HepG2 (cell line): ENCODE results near the gene RNU6-1. TPM values are rescaled to one million over a fixed set of nuclear protein-coding genes. Genes with fewer than 3 reads are reported as not detected.

Experiments
- DNMT1 ChIP-seq: sonication (generic); formaldehyde crosslinking; IDR thresholded peaks from 2 replicates; pipeline ENCODE4 v1.5.1; 2020; ENCODE audit warnings: mild to moderate bottlenecking, missing genetic modification reagents
- ELF1 ChIP-seq: sonication (generic); formaldehyde crosslinking; IDR thresholded peaks from 2 replicates; pipeline ENCODE4 v1.4.0; 2020; ENCODE audit warnings: missing genetic modification reagents
- ETV5 ChIP-seq: IDR thresholded peaks from 2 replicates; pipeline ENCODE4 v1.6.1; 2018; ENCODE audit warnings: missing biosample characterization, missing genetic modification reagents, inconsistent platforms, borderline replicate concordance
- KAT8 ChIP-seq: IDR thresholded peaks from 2 replicates; pipeline ENCODE4 v1.6.1; 2016; ENCODE audit warnings: missing genetic modification reagents, missing compliant biosample characterization
- MTA1 ChIP-seq: sonication (generic); formaldehyde crosslinking; IDR thresholded peaks from 2 replicates; pipeline ENCODE4 v1.4.0; 2020; ENCODE audit warnings: missing genetic modification reagents, mild to moderate bottlenecking, borderline replicate concordance
- NCOA1 ChIP-seq: sonication (generic); formaldehyde crosslinking; IDR thresholded peaks from 2 replicates; pipeline ENCODE4 v1.9.0; 2021; ENCODE audit warnings: missing genetic modification reagents
- POLR2AphosphoS2 ChIP-seq: IDR thresholded peaks from 2 replicates; pipeline ENCODE4 v1.6.1; 2011; ENCODE audit warnings: low read depth, low read length, improper control_type of control experiment
- RXRB ChIP-seq: IDR thresholded peaks from 2 replicates; pipeline ENCODE4 v1.6.1; 2016; ENCODE audit warnings: borderline replicate concordance, missing genetic modification reagents, missing compliant biosample characterization
- SKI ChIP-seq: fragments of 450-650 bp; IDR thresholded peaks from one replicate; pipeline ENCODE4 v1.6.1; 2018; ENCODE audit warnings: mild to moderate bottlenecking; ENCODE audit not compliant: partially characterized antibody
- TRIM24 ChIP-seq: sonication (generic); formaldehyde crosslinking; IDR thresholded peaks from 2 replicates; pipeline ENCODE4 v1.8.0; 2022; ENCODE audit warnings: mild to moderate bottlenecking, missing genetic modification reagents
- TSC22D2 ChIP-seq: sonication (generic); formaldehyde crosslinking; IDR thresholded peaks from 2 replicates; pipeline ENCODE4 v1.5.1; 2020; ENCODE audit warnings: missing genetic modification reagents, mild to moderate bottlenecking, borderline replicate concordance
- ZC3H4 ChIP-seq: sonication (generic); formaldehyde crosslinking; IDR thresholded peaks from 2 replicates; pipeline ENCODE4 v1.4.0; 2020; ENCODE audit warnings: missing genetic modification reagents, borderline replicate concordance
- ZFX ChIP-seq: sonication (generic); formaldehyde crosslinking; IDR thresholded peaks from 2 replicates; pipeline ENCODE4 v1.4.0; 2020; ENCODE audit warnings: mild to moderate bottlenecking, low read depth, missing genetic modification reagents, moderate library complexity
- ZNF225 ChIP-seq: sonication (generic); formaldehyde crosslinking; IDR thresholded peaks from 2 replicates; pipeline ENCODE4 v1.4.0; 2020; ENCODE audit warnings: mild to moderate bottlenecking, missing genetic modification reagents
- ZNF761 ChIP-seq: sonication (generic); formaldehyde crosslinking; conservative IDR thresholded peaks from 2 replicates; pipeline ENCODE4 v1.4.0; 2020; ENCODE audit warnings: mild to moderate bottlenecking, missing genetic modification reagents
- ZNF780A ChIP-seq: sonication (generic); formaldehyde crosslinking; IDR thresholded peaks from 2 replicates; pipeline ENCODE4 v1.8.0; 2022; ENCODE audit warnings: mild to moderate bottlenecking, missing genetic modification reagents, moderate library complexity
- ZSCAN9 ChIP-seq: IDR thresholded peaks from 2 replicates; pipeline ENCODE4 v1.6.1; 2016; ENCODE audit warnings: borderline replicate concordance
- polyA plus RNA-seq, 8 experiments: library from polyadenylated mRNA; depleted of rRNA in 3 of 8; stranded (reverse) in 7 of 8; unstranded in 1 of 8; fragments of >200 nt; fragmentation: Illumina TruSeq in 4 of 8; extraction: Trizol in 4 of 8; gene quantifications; 2 replicates each; pipeline versions ENCODE4 v1.2.1 to v1.2.3, GENCODE V29; 2011 to 2016; ENCODE audit warnings: low read depth in 4 of 8, missing spikeins in 1 of 8, mixed read lengths in 1 of 8; ENCODE audit not compliant: insufficient read depth in 1 of 8
- total RNA-seq, 5 experiments: library from RNA; depleted of rRNA; stranded (reverse); fragments of >200 nt; fragmentation: Illumina TruSeq; extraction: Trizol; gene quantifications; 2 replicates each; pipeline ENCODE4 v1.2.3, GENCODE V29; 2016; ENCODE audit warnings: low read depth in 1 of 5
- TF ChIP-seq, protein P1 (sequence below): sonication (generic); formaldehyde crosslinking; IDR thresholded peaks from 2 replicates; pipeline ENCODE4 v1.9.0; 2021; ENCODE audit warnings: missing genetic modification reagents, mild to moderate bottlenecking, borderline replicate concordance
- TF ChIP-seq, protein P2 (sequence below): IDR thresholded peaks from 2 replicates; pipeline ENCODE4 v1.6.1; 2018; ENCODE audit warnings: missing genetic modification reagents, mild to moderate bottlenecking, missing compliant biosample characterization
- TF ChIP-seq, protein P3 (sequence below): conservative IDR thresholded peaks from 2 replicates; pipeline ENCODE4 v1.6.1; 2018; ENCODE audit warnings: missing genetic modification reagents
- TF ChIP-seq, protein P4 (sequence below): IDR thresholded peaks from 2 replicates; pipeline ENCODE4 v1.6.1; 2016; ENCODE audit warnings: mild to moderate bottlenecking
- TF ChIP-seq, protein P5 (sequence below): sonication (generic); formaldehyde crosslinking; IDR thresholded peaks from 2 replicates; pipeline ENCODE4 v1.5.0; 2020; ENCODE audit warnings: mild to moderate bottlenecking, missing genetic modification reagents

The RNU6-1 gene
- total and polyA plus RNA-seq, 2 of the 13 experiments (the other 11 are each of a cell fraction or from before 2014, with no cell fraction given), result under 0.01 TPM; not detected in 1

DNA sequence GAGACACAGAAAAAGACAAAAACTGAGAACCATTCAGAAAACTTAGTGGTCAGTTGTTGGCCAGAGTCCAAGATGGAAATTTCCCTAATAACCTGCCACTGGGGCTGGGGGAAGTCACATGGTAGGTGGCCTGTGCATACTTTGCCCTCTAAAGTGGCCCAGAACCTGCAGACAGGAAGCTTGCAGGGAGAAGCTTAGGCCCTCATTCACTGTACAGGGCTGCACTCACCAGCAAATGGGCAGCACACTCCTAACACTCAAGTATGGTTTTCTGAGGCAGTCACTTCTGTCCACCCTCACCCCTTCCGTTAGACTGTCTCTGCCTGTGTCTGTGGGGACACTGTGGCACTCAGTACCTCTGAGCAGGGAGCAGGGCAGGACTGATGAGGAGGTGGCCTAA, 14.5 kb upstream of the RNU6-1 start (continued):
- TF ChIP-seq, protein P1, sequence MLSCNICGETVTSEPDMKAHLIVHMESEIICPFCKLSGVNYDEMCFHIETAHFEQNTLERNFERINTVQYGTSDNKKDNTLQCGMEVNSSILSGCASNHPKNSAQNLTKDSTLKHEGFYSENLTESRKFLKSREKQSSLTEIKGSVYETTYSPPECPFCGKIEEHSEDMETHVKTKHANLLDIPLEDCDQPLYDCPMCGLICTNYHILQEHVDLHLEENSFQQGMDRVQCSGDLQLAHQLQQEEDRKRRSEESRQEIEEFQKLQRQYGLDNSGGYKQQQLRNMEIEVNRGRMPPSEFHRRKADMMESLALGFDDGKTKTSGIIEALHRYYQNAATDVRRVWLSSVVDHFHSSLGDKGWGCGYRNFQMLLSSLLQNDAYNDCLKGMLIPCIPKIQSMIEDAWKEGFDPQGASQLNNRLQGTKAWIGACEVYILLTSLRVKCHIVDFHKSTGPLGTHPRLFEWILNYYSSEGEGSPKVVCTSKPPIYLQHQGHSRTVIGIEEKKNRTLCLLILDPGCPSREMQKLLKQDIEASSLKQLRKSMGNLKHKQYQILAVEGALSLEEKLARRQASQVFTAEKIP (CRISPR knock-in tag), result no peak
- TF ChIP-seq, protein P2, sequence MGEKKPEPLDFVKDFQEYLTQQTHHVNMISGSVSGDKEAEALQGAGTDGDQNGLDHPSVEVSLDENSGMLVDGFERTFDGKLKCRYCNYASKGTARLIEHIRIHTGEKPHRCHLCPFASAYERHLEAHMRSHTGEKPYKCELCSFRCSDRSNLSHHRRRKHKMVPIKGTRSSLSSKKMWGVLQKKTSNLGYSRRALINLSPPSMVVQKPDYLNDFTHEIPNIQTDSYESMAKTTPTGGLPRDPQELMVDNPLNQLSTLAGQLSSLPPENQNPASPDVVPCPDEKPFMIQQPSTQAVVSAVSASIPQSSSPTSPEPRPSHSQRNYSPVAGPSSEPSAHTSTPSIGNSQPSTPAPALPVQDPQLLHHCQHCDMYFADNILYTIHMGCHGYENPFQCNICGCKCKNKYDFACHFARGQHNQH (CRISPR knock-in tag), result peak; percentile 39; the same call in 1 of the 2 replicates
- TF ChIP-seq, protein P3, sequence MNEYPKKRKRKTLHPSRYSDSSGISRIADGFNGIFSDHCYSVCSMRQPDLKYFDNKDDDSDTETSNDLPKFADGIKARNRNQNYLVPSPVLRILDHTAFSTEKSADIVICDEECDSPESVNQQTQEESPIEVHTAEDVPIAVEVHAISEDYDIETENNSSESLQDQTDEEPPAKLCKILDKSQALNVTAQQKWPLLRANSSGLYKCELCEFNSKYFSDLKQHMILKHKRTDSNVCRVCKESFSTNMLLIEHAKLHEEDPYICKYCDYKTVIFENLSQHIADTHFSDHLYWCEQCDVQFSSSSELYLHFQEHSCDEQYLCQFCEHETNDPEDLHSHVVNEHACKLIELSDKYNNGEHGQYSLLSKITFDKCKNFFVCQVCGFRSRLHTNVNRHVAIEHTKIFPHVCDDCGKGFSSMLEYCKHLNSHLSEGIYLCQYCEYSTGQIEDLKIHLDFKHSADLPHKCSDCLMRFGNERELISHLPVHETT (CRISPR knock-in tag), result no peak
- TF ChIP-seq ZNF780A (CRISPR knock-in tag), result no peak
- TF ChIP-seq ZC3H4, result 0 out of 2 replicates have a peak, but pooled peaks have one; percentile 43
- TF ChIP-seq KAT8 (CRISPR knock-in tag), result 0 out of 2 replicates have a peak, but pooled peaks have one; percentile 46
- TF ChIP-seq TSC22D2 (CRISPR knock-in tag), result 0 out of 2 replicates have a peak, but pooled peaks have one; percentile 33
- TF ChIP-seq, protein P4, sequence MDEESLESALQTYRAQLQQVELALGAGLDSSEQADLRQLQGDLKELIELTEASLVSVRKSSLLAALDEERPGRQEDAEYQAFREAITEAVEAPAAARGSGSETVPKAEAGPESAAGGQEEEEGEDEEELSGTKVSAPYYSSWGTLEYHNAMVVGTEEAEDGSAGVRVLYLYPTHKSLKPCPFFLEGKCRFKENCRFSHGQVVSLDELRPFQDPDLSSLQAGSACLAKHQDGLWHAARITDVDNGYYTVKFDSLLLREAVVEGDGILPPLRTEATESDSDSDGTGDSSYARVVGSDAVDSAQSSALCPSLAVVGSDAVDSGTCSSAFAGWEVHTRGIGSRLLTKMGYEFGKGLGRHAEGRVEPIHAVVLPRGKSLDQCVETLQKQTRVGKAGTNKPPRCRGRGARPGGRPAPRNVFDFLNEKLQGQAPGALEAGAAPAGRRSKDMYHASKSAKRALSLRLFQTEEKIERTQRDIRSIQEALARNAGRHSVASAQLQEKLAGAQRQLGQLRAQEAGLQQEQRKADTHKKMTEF, result peak; percentile 37; the same call in 1 of the 2 replicates
- TF ChIP-seq ELF1 (CRISPR knock-in tag), result peak; percentile 45; the same call in 1 of the 2 replicates
- no peak for TF ChIP-seq SKI
- TF ChIP-seq NCOA1 (CRISPR knock-in tag), result no peak
- no peak for TF ChIP-seq ZNF761
- TF ChIP-seq ZNF225 (CRISPR knock-in tag), result no peak
- 0 out of 2 replicates have a peak, but pooled peaks have one; percentile 37 for TF ChIP-seq ZSCAN9 (CRISPR knock-in tag)
- no peak for TF ChIP-seq TRIM24 (CRISPR knock-in tag)
- peak; percentile 63; the same call in 1 of the 2 replicates for TF ChIP-seq MTA1
- TF ChIP-seq ZFX (CRISPR knock-in tag), result peak; percentile 90
- peak; percentile 63 for TF ChIP-seq RXRB (CRISPR knock-in tag)
- TF ChIP-seq POLR2AphosphoS2, result no peak
- peak; percentile 70 for TF ChIP-seq ETV5
- TF ChIP-seq, protein P5, sequence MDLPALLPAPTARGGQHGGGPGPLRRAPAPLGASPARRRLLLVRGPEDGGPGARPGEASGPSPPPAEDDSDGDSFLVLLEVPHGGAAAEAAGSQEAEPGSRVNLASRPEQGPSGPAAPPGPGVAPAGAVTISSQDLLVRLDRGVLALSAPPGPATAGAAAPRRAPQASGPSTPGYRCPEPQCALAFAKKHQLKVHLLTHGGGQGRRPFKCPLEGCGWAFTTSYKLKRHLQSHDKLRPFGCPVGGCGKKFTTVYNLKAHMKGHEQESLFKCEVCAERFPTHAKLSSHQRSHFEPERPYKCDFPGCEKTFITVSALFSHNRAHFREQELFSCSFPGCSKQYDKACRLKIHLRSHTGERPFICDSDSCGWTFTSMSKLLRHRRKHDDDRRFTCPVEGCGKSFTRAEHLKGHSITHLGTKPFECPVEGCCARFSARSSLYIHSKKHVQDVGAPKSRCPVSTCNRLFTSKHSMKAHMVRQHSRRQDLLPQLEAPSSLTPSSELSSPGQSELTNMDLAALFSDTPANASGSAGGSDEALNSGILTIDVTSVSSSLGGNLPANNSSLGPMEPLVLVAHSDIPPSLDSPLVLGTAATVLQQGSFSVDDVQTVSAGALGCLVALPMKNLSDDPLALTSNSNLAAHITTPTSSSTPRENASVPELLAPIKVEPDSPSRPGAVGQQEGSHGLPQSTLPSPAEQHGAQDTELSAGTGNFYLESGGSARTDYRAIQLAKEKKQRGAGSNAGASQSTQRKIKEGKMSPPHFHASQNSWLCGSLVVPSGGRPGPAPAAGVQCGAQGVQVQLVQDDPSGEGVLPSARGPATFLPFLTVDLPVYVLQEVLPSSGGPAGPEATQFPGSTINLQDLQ (CRISPR knock-in tag), result no peak
- TF ChIP-seq DNMT1 (CRISPR knock-in tag), result no peak
